CD4-positive, alpha-beta T cell treated with Interleukin-17A for 1 hour (primary cell): ENCODE data around the gene KLRC4.
A peak's percentile ranks its signal among the peaks of the same experiment; 100 is the strongest.
"Not testable (repeated sequence)": the region's sequence is repeated elsewhere in the genome, so short reads cannot be mapped to it uniquely, and the experiment has no call there.

Source experiments
- DNase-seq: peaks from one replicate; pipeline ENCODE4 v3.0.0-alpha.2; 2020

KLRC4 gene

GRCh38 chr12:10396176-10396575, 13.4 kb downstream of the KLRC4 start:
- not testable (repeated sequence) for DNase-seq

DNA sequence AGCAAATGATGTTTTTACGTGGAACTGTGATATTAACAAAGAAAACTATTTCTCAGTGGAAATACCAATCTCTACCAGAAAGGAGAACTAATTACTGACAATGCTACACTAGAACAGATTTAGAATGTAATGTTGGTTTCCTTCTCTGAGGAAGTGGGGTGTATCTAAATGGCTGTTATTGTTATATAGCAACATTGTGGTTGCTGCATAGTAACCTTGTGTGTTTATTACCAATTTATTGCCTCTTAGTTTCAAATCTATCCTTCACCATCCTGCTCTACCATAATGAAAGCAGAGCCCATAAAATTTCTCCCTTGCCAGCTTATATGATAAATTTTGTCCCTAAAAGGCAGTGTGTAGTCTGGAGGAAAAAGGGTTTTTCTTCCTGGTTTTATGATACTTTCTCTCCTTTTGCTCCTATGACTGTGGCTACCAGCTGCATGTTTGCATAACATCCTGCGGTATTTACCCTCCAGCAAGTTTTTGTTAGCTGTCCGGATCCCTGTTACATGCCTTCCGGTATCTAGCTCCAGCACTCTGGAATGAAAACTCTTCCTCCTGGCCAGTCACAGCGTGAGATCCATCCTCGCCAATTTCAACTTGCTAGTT, 14.1 kb downstream of the KLRC4 start:
- peak; percentile 78 for DNase-seq

DNA sequence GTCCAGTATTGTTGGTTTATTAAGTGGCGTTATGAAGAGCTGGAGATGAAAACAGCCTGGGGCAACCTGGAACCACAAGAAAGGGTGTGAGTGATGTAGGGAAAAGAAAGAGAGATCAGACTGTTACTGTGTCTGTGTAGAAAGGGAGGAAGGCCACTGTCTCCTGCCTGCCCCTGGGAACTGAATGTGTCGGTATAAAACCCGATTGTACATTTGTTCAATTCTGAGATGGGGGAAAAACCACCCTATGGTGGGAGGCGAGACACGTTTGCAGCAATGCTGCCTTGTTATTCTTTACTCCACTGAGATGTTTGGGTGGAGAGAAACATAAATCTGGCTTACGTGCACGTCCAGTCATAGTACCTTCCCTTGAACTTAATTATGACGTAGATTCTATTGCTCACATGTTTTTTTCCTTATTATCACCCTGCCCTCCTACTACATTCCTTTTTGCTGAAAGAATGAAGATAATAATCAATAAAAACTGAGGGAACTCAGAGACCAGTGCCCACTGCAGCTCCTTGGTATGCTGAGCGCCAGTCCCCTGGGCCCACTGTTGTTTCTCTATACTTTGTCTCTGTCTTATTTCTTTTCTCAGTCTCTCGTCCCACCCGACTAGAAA, 14.9 kb downstream of the KLRC4 start:
- DNase-seq, result peak; percentile 80

GRCh38 chr12:10393291-10393690, 16.3 kb downstream of the KLRC4 start:
- no peak for DNase-seq

- peak; percentile 73 for DNase-seq
These were observed 17.1 kb downstream of the KLRC4 start for GRCh38 chr12:10392394-10392930.

DNA sequence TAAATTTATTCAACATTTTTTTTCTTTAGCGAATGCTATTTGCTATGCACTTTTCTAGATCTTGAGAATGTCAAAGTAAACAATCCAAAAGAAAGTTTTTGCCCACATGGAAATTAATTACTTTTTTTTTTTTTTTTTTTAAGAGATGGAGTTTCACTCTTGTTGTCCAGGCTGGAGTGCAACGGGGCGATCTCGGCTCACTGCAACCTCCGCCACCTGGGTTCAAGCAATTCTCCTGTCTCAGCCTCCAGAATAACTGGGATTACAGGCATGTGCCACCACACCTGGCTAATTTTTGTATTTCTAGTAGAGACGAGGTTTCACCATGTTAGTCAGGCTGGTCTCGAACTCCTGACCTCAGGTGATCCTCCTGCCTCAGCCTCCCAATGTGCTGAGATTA, 18.6 kb downstream of the KLRC4 start:
- not testable (repeated sequence) for DNase-seq

DNA sequence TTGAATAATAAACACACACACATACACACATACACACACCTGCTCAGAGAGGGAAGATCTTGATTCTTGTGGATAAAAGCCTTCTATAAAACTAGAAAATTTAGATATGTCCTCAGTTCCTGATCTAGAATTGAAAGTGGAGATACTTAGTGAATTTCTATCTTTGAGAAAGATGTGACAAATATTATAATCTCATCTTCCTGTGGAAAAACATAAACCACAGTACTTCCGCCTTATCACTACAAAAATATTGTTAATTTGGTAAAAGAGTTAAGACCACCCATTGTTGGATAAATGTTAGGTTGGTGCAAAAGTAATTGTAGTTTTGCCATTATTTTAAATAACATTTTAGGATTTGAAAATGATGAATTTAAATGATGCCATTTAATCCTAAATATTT, 19.7 kb downstream of the KLRC4 start, which contains the start of gene KLRK1:
KLRK1 (minus strand) TSS at position 138 of the 400 bp plus-strand sequence. CDS start 1,231 bp downstream, outside the sequence.
- DNase-seq, result no peak

DNA sequence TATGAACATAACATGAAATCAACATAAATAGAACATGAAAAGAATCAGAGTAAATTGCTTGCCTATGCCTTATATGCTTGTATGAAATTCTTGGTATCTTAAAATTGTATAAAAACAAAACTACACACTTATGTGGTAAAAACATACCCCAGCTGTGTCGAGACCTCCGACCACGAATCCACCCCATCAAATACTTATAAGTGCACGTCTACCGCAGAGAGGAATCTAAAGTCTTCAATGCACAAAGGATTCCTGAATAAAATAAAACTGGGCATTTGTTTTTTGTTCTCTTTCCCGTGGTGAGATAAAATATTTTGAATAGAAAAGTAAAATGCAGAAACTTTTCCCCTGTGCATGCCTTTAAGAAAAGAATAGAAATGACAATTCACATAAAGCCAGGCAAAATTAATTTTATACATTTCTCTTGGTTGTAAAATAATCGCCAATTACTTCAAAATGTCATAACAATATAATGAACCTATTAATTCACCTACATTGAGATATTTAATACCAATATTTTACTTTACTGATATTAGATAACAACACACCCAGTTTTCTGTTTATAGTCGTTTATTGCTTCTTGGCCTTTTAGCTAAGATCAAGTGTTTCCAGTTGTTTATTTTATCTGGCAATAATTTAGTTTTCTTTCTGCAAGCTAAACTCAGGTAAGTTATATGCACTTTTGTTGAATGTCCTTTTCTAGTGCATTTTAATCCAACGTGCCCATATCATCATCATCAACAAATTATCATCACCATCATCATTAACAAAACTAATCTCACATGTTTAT, 20.7 kb downstream of the KLRC4 start:
- DNase-seq, result no peak

GRCh38 chr12:10387498-10387897, 22.1 kb downstream of the KLRC4 start:
- not testable (repeated sequence) for DNase-seq

DNA sequence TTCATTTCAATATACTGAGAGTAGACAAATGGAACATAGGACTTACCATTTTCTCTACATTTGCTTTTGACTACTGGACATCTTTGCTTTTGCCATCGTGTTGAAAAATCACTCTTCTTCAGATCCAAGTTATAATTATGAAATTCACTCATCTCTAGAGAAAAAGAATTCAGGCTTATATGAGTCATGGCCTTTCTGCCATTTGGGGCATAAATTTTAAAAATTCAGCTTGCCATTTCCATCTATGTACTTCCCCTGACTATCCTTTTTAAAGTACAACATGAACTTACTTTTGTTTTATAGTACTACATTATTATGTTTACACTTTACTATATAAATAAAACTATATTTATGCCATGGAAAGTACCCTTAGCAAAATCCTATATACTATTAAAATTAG, 22.7 kb downstream of the KLRC4 start:
- DNase-seq, result no peak

- no peak for DNase-seq
These were observed 24.4 kb downstream of the KLRC4 start for GRCh38 chr12:10385166-10385613.

GRCh38 chr12:10384191-10384590, 25.4 kb downstream of the KLRC4 start:
- DNase-seq, result no peak

- DNase-seq, result no peak
These were observed 27.5 kb downstream of the KLRC4 start for GRCh38 chr12:10381928-10382628.

GRCh38 chr12:10378737-10379136, 30.8 kb downstream of the KLRC4 start:
- DNase-seq, result not testable (repeated sequence)

GRCh38 chr12:10374624-10375018, 34.9 kb downstream of the KLRC4 start:
- no peak for DNase-seq

DNA sequence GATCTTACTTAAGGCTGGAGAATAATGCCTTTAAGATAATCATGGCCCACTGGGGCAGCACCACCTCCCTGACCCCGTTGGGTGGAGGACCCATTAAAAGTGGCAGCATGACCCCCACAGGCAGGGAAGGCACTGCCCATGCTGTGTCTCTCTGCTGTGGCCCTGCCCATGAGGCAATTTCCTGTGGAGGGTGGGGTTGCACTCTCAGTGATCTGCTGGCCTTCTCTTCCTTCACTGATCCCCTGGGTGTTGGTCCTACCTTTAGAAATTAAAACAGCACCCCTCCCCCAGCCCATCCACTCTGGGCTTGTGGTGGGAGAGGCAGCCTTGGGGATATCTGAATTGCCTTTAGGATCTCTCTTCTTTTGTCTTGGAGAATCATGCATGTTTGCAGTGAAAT, 37.0 kb downstream of the KLRC4 start:
- no peak for DNase-seq

- DNase-seq, result not testable (repeated sequence)
These were observed 37.5 kb downstream of the KLRC4 start for GRCh38 chr12:10371893-10372535.

DNA sequence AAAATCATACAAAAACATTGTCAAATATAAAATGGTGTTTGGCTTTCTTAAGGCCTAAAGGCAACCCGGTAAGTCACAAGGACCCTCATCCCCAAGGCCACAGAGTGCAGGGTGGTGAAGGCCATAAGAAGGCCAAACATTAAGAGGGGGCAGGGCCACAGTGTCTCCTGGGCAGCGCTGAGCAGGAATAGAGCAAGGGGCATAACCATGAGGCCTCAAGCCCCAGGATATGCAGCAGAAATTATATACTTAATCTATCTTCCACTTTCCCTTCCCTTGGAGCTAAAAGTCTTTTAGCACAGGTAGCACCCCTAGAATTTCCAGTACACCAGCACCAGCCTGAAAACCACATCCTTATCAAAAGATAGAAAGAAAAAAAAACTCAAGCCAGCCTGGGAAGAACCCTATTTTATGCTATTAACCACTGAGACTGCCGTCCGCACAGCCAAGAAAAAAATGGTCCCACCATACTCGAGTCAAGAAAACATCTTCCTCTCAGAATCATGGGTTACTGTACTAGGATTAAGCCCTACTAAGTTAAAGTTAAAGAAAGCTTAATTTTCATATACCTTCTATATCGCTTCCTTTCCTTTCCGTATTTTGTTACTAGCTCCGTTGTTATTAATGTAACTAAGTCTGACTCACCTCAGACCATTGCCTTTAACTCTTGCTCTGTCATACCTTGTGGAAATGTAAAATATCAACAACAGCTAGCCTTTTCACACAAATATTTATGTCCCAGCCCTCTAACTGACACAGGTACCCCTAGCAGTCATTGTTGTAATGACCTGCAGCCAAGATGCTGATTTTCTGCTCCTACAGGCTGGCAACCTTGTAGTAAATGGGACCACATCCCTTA, 39.8 kb downstream of the KLRC4 start:
- peak; percentile 49 for DNase-seq

GRCh38 chr12:10368206-10369171, 41.1 kb downstream of the KLRC4 start:
- no peak for DNase-seq

- not testable (repeated sequence) for DNase-seq
These were observed 41.8 kb downstream of the KLRC4 start for GRCh38 chr12:10367714-10368113.
